HG03039 (cell line): ENCODE results near the gene APOL4.
"Not testable (repeated sequence)": the region's sequence is repeated elsewhere in the genome, so short reads cannot be mapped to it uniquely, and the experiment has no call there.

Source experiments
- ATAC-seq: cut with Tn5 transposase; IDR thresholded peaks from one replicate; pipeline ENCODE4 v1.9.1; 2021; ENCODE audit warnings: mild to moderate bottlenecking, moderate library complexity; ENCODE audit not compliant: unreplicated experiment

The APOL4 gene

DNA sequence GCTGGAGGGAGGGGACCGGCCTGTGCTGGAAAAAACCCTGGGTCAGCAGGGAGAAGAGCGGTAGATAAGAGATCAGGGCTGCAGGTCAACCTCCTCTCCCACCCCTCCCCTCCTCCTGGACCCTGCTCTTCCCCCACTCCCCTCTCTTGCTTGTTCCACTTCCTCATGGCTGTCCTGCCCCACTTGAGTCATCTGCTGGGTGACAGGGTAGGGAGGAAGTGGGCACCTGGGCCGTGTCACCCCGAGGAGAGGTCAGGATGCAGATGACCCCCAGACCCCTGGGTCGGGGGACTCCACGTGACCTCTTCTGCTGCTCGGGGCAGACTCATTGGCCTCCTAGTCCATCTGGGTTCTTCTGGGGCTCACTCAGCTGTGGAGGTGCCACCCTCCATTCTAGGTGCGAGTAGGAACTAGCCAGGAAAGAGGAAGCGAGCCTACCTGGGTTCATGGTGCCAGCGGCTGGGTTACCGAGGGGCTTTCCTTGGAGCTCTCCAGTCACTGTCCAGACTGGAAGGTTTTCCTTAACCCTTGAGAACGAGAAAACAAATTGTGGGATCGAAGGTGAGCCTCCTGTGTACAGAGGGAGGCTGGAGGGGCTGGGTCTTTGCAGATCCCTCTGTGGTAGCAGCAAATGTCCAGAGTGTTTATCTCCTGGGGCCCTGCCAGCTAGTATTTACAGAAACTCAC lies 31.2 kb upstream of the APOL4 start:
- no peak for ATAC-seq

DNA sequence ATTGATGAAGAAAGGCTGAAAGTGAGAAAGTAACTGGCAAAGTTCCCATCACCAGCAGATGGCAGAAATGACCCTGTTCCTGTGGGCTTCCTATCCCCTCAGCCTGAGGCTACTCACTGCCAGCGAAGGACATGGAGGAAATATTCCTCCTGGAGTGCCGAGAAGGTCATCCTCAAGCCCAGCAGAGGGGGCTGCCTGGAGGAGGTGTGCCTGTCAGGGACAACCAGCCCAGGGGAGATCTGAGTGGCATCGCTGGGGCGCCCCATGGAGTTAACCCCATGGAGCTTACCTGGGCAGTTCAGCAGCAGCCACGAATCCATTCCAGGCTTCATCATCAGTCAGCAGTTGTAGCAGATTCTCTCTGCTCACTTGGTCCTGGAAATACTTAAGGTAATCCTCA lies 29.4 kb upstream of the APOL4 start:
- not testable (repeated sequence) for ATAC-seq

DNA sequence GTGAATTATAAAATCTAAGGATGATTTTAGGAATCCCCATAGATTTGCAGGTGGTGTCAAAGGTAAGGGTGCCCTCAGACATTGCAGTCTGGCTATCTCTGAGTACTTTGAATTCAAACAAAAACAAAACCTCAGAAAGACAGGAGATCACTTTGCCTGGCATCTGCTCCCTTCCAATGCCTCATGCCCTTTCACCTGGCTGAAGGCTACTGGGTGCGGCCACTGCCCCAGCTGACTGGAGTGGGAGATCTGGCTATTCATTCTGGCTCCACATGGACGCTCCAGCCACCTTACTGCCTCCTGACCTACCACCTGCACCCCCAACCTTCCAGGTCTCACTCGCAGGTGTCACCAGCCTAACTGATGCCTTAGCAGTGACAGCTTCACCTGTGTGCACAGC lies 28.0 kb upstream of the APOL4 start:
- not testable (repeated sequence) for ATAC-seq

DNA sequence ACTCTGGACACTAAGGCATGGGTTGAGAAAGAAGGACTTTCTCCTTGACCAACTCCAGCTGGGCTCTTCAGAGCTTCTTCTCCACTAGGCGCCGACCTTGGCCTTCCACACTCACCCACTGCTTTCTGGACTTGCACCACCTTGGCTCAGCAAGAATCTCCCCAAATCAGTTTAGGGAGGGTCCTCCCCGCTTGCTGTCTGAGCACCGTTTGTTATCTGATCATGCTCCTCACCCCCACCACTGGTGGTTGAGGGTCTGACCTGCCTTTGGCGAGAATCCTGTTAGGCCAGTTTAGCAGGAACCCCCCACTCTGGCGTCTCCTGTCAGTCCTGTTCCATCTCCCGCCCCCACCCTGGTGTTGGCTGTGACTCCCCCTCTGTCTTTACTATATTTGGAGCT lies 27.3 kb upstream of the APOL4 start:
- no peak for ATAC-seq

DNA sequence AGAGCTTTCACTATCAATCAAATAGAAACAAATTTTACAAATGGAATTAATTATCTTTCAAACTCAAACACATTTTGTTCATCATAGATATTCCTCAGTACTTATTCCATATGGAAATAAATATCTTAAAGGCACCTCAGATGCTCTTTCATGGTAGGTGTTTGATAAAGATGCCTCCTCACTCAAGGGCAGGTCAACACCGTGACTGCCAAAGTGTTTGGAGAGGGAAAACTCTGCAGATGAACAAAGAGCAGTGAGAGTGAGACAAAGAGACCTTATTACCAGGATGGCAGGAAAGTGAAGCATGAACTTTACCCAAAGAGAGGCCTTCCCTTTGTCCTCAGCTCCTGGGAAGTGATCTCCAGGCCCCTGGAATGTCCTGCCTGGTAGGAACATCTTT lies 26.8 kb upstream of the APOL4 start:
- ATAC-seq, result not testable (repeated sequence)

DNA sequence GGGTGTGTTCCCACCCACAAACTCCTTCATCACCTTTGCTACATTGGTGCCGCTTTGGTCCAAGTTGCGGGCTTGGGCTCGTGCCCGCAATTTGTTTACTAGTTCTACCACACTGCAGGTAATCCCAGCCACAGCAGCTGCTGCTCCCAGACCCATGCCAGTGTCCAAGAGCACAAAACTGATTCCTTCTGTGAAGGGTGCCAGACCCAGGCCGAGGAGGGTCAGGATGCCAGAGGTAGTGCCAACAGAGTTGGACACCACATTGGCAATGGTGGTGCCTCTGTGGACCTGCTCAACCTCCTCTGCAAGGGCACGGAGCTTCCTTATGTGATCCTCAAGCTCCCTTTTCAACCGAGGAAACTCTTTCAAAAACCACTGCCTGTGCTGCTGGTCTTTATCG lies 26.2 kb upstream of the APOL4 start:
- ATAC-seq, result no peak

DNA sequence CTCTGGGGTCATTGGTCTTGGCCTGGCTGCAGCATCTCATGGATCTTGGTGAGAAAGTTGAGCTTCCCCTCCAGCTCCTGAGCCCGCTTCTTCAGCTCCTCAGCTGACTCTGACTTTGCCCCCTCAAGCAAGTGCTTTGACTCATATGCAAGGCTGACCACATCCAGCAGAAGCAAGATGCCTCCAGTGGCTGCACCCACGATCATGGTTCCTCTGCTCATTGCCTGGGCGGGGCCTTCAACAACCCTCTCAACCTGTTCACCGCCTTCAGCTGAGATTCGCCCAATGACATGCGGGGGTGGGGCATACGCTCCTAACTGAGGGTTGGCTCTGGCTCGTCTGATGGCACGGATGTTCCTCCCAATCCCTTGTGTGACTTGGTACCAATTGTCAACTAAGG lies 25.8 kb upstream of the APOL4 start:
- ATAC-seq, result no peak

DNA sequence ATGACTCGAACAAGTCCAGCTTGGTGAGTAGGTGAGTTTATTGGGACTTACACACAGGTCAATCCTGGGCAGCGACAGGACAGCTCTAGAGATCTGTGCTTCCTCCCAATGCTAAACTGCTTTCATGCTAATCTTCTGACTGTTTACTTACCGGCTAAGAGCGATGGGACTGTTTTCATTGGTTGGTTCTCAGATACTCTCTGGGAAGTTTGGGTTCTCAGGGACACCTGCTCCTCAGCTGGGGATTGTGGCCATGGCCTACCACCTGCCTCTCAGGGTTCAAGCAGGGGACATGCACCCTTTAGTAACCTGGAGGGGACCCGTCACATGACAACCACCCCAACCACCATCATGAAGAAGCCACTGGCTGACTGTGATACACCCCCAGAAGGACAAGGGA lies 24.6 kb upstream of the APOL4 start:
- no peak for ATAC-seq

DNA sequence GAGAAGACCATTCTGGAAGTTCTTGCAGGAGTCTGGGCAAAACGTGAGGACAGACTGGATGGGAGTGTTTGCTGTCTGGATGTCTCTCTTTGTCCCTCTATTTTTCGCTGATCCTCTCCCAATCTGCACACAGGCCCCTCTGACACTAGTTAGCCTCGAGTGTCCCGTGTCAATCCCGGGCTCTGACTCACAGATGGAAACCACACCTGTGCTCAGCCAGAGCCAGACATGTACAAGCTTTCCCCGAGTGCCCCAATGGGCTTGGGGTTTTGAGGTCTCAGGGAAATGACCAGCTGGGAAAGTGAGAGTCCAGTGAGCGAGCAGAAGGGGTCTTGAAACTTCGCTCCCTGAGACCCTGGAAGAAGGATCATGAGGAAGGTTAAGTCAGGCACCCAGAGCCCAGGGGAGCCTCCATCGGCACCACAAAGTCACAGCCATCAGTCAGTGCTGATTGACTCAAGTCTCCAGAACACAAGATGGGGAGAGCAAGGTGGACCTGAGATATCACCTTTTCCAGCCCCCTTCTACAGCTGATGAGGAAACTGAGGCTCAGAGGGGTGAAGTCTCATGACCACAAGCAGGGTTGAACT lies 23.8 kb upstream of the APOL4 start:
- ATAC-seq, result no peak

DNA sequence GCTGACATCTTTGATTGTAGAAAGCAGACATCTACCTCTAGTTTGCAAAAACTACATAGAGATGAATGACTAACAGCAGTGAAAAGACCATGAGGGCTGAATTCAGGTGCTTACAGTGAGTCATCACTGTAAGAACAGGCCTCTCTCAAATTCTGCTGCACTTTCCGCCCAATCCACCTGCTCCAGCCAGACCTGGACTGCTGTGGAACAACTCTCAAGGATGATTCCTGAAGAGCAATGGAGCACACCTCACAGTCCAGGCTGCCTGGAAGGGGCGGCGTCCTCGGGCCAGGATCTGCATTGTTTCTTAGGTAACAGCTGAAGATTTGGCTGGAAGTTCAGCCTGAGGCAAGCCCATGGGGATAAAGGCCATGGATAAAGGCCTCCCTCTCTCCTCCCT lies 22.6 kb upstream of the APOL4 start:
- no peak for ATAC-seq

DNA sequence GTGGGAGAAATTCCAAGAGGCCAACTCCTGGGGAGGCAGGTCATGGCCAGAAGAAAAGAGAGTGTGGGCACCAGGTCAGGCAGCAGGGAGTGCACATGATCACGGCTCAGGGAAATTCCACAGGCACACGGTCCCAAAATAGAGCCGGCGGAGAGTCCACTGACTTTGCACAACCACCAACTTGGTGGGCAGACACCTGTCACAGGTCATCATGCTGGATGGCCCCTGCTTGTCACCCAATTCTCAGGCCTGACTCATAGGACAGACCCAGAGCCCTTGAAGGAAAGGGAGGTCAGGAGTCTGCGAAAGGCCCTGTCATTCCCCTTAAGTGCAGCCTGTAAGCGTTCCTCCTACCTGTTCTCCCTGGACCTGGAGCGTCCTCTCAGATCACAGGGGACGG lies 21.9 kb upstream of the APOL4 start:
- ATAC-seq, result no peak

DNA sequence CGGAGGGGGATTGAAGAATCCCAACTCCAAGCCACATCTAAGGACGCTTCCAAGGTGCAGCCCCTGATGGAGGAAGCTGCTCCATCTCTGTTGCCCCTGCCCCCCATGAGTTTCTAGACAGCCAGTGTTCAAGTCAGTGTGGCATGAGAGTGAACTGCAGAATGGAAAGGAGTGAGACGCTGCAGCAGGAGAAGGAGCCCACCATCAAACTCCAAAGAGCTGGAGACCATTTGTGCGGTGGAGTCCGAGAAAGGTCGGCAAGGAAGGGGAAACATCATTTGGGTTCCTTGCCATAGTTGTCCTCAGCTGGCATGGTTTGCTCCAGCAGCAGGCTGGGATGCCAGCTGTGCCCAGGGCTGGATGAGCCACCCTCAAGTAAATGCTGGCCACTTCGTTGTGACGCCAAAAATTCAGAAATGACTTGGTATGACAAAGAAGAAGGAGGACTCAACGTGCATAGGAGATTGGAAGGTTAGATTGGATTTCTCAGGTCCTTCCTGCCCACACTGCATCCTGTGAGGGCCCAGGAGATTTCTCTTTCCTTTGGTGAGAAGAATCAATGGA lies 21.4 kb upstream of the APOL4 start:
- ATAC-seq, result no peak

DNA sequence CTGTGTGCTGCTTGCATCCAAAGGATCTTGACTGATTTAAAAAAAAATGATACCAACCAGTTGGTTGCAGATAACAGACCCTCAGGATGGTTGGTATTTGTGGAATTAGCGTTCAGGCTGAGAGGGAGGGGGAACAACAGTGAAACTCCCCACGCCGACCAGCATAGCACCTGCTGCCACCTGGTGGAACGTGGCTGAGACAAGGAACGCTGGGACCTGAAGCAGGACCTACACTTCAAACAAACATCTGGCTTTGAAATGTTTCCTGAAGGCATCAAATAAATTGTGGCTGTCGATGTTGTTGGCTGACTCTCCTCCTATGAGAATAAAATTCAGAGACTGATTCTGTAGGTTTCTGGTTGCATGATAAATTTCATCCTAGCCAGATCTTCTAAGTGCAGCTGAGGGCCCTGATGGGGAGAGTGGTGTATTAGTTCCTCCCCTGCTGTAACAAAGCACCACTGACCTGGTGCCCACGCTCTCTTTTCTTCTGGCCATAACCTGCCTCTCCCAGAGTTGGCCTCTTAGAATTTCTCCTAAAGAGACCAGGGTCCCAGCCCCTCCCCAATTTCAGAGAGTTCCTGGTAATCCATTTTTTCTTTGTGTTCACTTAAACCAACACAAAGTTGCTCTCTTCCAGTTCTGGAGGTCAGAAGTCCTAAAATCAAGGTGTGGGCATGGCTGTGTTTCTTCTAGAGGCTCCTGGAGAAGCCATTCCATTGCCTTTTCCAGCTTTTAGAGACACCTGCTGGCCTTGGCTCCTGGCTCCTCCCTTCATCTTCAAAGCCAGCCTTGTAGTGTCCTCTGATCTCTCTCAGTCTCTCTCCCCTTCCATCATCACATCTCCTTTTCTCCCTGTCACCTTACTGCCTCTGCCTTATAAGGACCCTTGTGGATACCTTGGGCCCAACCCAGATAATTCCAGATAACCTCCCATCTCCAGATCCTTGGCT lies 20.5 kb upstream of the APOL4 start:
- ATAC-seq, result no peak

DNA sequence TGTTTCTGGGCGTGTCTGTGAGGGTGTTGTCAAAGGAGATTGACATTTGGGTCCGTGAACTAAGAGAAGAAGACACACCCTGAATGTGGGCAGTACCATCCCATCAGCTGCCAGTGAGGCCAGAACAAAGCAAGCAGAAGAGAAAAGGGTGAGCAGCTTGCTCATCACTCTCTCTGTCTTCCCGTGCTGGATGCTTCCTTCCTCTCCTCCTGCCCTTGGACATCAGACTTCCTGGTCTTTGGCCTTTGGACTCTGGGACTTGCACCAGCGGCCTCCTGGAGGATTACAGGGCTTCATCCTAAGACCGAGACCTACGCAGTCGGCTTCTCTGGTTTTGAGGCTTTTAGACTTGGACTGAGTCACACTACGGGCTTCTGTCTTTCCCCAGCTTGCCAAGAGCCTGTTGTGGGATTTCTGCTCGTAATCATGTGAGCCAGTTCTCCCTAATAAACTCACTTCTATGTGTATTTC lies 18.9 kb upstream of the APOL4 start:
- ATAC-seq, result no peak

DNA sequence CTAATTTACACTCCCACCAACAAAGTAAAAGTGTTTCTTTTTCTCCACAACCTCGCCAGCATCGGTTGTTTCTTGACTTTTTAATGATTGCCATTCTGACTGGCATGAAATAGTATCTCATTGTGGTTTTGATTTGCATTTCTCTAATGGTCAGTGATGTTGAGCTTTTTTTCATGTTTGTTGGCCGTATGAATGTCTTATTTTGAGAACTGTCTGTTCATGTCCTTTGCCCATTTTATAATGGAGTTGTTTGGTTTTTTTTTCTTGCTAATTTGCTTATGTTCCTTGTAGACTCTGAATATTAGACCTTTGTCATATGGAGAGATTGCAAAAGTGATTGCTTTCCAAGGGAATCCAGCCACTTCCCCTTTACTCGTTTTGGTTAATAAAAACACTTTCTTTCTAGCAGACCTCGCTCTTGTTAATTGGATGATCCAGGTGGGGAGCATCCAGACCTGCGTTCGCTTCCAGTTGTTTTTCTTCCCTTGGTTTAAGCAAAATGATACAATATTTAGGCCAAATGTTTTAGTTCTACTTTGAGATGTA lies 17.1 kb upstream of the APOL4 start:
- ATAC-seq, result no peak

DNA sequence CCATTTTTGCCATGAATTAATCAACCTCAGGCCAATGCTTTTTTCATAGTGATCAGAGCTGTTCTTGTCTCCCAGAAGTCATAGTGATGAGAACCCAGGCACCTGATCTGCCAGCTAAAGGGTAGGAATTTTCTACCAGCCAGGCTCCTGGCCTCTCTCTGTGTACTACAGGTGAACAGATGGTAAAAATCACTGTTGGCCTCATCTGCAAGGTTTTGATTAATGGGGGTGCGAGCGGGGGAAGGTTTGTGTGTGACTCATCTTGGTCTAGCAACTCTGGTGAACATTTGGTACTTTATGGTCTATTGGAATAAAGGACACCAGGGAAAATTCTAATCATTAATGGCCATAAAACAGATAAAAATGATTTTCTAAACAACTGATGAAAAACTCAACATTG lies 14.4 kb upstream of the APOL4 start:
- ATAC-seq, result no peak

DNA sequence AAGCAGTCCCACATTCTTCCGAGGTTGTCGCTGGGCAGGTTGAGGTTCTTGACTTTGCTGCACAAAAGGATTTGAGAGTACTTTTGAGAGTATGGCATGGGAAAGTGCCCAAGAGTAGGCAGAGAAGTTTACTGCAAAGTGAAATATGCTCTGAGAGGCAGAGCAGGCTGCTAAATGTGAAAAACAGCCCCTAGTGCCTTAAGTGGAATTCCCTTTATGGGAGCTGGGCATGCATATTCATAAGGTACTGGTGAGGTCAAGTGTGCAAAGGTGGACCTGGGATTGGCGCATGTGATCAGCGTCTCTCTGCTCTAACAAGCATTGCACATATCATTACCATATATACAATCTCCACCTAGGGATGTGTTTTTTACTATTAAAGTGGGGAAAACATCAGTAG lies 12.0 kb upstream of the APOL4 start:
- no peak for ATAC-seq

DNA sequence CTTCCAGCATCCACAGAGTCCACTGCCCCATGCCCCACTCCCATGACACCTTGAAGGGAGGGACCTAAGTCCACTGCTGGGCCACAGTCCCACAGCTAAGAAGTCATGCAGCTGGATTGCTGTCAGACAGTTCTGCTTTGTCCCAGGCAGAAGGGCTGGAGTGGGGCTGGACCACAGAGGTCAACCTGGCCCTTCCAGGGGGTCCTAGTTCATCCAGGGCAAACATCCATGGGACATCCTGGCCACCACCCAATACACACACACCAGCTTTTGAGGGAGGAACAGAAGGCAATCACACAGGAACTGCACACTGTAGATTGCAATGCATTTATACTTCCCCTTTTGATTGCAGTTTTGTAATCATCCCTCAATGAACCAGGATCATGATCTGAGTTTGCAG lies 11.3 kb upstream of the APOL4 start:
- no peak for ATAC-seq

DNA sequence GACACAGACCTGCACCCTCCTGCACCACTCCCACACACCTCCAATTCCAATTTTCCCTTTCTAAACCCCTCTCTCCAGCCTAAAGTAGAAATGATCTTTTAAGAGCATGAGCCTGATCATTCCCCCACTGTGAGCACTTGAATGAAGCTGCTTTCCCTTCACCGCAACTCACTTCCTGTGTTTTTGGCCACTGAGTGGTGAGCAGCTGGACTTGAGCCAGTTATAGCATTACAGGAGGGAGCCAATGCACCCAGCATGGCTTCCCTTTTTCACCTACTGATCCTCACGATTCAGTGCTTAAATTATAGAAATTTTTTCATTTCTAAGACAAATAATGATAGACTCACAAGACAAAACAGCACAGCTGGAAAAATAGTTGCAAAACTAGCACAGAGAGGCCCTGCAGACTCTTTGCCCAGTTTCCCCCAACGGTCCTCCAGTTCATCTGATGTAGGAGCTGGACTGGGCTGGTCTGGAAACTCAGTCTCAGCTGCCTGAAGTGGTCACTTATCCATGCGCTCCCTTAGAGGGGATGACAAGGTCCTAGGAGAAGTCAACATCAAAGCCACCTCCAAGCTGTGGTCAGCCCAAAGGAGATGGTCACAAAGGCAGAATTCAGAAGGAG lies 9.7 kb upstream of the APOL4 start:
- ATAC-seq, result no peak

DNA sequence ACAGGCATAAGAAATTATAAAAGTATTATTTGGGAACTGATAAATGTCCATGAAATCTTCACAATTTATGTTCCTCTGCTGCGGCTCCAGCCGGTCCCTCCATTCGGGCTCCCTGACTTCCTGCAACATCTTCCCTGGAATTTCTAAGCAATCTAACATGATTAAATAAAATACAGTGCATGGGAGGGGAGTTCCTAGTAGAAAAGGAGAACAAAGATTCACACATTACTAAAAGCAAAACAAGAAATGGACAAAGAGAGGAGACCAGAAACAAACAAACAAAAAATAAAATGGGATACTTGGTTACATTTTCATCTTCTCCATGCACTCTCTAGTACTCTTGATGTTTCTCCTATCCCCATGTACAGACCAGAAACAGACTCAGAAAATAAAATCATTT lies 8.6 kb upstream of the APOL4 start:
- no peak for ATAC-seq

DNA sequence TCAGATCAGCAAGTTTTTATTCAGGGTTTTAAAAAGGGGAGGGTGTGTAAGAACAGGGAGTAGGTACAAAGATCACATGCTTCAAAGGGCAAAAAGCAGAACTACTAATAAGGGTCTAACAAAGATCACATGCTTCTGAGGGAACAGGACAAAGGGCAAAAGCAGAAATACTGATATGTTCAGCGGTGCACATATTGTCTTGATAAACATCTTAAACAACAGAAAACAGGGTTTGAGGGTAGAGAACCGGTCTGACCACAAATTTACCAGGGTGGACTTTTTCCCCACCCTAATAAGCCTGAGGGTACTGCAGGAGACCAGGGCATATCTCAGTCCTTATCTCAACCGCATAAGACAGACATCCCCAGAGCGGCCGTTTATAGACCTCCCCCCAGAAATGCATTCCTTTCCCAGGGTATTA lies 7.9 kb upstream of the APOL4 start:
- ATAC-seq, result not testable (repeated sequence)
